ENCODE measurements around the gene EVI2B.
"Not testable (repeated sequence)": the region's sequence is repeated elsewhere in the genome, so short reads cannot be mapped to it uniquely, and the experiment has no call there.

EVI2B gene

GRCh38 chr17:31313982-31314781 is at the start of gene EVI2B:
TSS of gene EVI2B (minus strand) at chr17:31314054. CDS start at chr17:31305609, 8,445 bp downstream.
- no peak for DNase-seq (ENCODE audit: low spot score)

- peak; percentile 20 for DNase-seq (ENCODE audit: low spot score)
These were observed 44.1 kb upstream of the EVI2B start for GRCh38 chr17:31357839-31358394.

DNA sequence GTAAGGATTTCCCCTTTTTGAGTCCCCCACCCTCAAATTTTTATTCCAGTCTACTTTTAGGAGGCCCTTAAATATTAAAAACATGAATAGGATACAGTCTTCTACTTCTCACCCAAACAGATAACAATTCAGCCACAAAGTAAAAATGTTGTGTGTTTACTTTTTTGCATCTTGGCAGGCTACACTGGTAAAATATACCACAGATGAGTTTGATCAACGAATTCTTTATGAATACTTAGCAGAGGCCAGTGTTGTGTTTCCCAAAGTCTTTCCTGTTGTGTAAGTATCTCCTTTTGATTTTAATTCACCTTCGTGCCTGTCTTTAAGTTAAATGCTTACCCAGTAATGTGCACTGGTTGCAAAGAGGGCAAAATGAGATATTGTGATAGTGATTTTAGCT is 43.2 kb upstream of the EVI2B start:
- no peak for DNase-seq (ENCODE audit: low spot score)

DNA sequence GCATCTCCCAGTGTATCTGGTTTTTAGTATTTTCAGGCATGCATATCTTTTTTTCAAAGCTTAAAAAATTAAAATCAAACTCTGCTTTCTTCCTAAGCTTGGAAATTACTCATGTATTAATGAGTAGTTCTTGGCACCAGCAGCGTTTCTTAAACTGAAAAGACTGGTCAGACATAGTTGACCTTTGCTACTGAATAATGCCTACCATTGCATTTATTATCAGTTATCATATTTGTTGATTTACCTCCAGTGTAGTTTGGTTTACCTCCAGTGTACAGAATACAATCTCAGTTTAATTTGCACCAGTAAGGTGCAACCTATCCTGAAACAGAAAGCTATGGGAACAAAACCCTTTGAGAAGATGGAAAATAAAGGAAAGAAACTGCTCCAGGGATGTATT is 42.1 kb upstream of the EVI2B start:
- no peak for DNase-seq (ENCODE audit: low spot score)

GRCh38 chr17:31349454-31349853 is 35.6 kb upstream of the EVI2B start:
- no peak for DNase-seq (ENCODE audit: low spot score)

GRCh38 chr17:31345191-31345747 is 31.4 kb upstream of the EVI2B start:
- DNase-seq (ENCODE audit: low spot score) = not testable (repeated sequence)

GRCh38 chr17:31339906-31340661 is 26.2 kb upstream of the EVI2B start:
- DNase-seq (ENCODE audit: low spot score) = no peak

DNA sequence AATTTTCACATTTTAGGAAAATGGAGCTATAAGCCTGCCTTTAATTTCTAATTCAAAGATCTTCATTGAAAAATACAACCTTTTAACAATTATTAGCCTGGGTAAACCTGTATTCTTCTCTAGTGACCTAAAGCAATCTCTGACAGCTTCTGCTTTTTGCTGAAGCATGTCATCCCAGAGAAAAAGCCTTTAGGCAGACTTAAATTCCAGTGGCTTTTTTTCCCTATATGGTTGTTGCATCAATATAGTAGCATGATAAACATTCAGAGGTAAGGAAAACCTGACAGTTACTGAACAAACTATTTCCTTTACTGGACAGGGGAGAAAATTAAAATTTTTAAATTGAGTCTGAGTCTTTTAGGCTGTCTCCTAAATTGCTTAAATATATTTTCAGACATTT is 15.4 kb upstream of the EVI2B start:
- no peak for DNase-seq (ENCODE audit: low spot score)

DNA sequence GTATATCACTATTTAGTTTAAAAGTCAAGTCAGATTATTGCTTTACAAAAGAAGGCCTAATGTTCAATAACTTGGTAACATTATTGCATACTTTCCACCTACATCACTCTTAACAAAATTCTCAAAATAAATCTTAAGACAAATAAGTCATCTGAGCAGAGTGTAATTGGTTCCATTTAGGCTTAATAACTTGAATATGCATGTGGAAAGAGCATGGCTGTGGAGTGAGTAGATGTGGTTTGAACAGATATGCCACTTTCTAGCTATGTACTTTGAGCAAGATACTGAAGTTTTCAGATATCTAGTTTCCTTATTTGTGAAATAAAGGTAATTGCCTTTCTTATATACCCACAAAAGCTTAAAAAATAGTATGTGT is 14.3 kb upstream of the EVI2B start:
- DNase-seq (ENCODE audit: low spot score) = no peak

DNA sequence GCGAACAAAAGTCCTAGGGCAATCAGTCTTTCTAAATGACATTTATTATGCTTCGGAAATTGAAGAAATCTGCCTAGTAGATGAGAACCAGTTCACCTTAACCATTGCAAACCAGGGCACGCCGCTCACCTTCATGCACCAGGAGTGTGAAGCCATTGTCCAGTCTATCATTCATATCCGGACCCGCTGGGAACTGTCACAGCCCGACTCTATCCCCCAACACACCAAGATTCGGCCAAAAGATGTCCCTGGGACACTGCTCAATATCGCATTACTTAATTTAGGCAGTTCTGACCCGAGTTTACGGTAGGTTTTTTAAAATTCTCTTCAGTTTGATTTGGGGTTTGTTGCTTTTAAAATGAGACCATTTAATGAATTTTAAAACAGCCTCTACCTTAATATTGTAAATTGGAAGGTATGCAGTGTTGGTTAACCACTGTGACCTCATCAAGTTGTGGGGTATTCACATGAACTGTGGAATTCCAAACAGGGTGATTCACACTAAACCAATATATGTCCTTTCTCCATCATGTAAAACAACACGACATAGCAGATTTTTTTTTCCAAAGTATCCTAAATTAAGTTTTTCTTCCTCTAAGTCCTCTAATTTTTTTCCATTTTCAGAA is 13.8 kb upstream of the EVI2B start:
- no peak for DNase-seq (ENCODE audit: low spot score)

- no peak for DNase-seq (ENCODE audit: low spot score)
These were observed 9.7 kb upstream of the EVI2B start for GRCh38 chr17:31323551-31323950.

GRCh38 chr17:31321966-31322365 is 8.1 kb upstream of the EVI2B start:
- no peak for DNase-seq (ENCODE audit: low spot score)

DNA sequence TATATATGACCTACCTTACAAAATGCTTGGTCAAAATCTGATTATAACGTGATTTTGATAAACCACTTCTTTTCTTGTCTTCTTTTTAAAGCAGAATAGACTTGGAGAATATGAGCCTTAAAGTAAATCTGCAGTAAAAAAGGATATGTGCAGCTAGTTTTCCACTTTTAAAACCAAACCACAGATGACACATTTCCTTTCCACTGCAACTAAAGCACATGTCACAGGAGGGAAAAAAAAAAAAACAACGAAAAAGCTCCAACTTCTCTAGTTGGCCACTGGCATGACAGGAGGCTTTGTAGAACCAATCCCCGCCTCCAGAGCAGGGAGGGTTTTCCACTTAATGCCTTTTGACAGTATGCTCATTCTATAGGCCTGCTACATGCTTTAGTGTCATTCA is 7.6 kb upstream of the EVI2B start, which contains the start of gene EVI2A:
TSS of gene EVI2A (minus strand) at position 142 of the 400 bp plus-strand sequence. CDS start 2,609 bp downstream, outside the sequence.
- DNase-seq (ENCODE audit: low spot score) = no peak

DNA sequence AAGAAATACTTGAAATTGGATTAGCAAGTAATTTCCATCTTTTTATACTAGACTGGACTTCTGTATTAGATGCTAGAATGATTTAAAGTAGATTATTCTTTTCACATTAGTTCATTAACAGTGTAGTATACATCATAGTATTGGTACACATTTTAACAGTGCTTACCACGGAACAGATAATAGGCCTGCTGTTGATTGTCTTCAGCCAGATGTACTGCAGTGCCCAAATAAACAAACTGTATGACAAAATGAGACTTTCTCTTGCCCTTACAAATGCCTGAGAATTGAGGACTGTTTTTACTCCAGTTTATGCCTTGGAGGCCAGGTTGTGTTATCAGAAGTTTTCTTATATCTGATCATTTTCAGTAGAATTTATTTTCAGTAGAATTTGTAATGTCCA is 6.9 kb upstream of the EVI2B start:
- no peak for DNase-seq (ENCODE audit: low spot score)

- DNase-seq (ENCODE audit: low spot score) = no peak
These were observed 6.4 kb upstream of the EVI2B start for GRCh38 chr17:31320241-31320640.

DNA sequence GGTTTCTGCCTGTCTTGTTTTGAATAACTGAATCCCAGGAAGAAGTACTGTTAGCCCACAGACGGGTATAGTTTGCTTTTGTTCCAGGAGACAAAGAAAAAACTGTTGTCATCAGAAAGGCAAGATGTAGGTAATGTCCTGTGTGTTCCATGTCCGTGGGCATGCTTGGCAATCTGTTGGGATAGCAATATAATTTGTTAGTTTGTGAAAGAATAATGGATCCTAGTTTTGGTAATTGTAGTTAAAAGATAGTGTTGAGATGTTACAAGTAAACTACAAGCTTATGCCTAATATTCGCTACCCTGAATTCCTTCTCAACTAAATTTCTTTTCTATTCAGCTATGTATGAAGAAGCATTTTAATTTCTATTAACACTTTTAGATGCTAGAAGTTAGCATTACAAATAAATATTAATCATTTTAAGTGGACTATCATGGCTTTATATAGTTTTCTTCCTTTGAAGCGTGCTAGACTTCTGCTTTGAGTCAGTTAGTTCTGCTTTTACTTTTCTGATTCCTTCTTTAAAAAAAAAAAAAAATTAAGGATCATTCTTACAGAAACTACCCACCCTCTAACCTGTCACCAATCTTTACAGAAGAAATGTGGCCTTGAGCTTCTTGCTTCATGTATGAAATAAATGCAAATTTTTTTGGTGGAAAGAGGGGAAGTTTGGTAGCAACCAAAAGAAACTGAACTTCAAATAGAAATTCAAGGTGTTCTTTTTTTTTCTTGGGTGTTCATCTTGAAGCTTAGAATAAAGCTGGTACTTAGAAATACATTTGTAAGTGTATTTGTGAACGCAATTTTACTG is 5.2 kb upstream of the EVI2B start:
- DNase-seq (ENCODE audit: low spot score) = no peak

DNA sequence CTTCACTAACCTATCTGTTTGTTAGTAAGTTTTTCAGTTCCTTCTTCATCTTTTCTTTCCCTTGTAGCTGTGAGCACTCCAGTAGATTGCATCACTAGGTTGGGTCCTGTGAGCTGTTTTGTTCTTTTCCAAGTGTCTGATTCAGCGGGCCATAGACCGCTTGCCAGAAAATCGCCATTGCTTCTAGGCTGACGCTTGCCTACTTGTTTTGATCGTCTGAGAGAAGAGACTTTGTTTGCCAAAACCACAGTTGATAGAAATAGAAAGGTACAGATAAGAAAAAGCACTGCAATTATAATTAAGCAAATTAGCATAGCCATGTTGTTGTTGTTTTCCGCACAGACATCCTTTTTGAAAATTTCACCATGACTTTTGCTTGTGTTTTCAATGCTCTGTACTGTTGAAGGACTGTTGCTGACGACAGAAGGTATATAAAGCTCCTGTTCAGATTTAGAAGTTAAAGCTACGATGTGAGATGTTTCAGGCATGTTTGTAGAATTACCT is 4.5 kb upstream of the EVI2B start:
- DNase-seq (ENCODE audit: low spot score) = no peak

- no peak for DNase-seq (ENCODE audit: low spot score)
These were observed 887 bp upstream of the EVI2B start for GRCh38 chr17:31314782-31315100.

- DNase-seq (ENCODE audit: low spot score) = not testable (repeated sequence)
These were observed 1.6 kb downstream of the EVI2B start for GRCh38 chr17:31312223-31312622.

GRCh38 chr17:31311526-31311925 is 2.3 kb downstream of the EVI2B start:
- no peak for DNase-seq (ENCODE audit: low spot score)

DNA sequence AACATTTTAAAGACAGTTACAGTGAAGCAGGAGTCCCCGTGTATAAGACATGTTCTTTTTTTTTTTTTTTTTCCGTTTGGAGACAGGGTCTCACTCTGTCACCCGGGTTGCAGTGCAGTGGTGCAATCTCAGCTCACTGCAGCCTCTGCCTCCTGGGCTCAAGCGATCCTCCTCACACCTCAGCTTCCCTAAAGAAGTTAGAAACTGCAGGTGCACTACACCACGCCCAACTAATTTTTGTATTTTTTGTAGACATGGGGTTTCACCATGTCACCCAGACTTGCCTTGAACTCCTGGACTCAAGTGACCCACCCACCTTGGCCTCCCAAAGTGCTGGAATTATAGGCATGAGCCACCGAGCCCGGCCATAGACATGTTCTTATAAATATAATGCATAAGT is 3.0 kb downstream of the EVI2B start:
- DNase-seq (ENCODE audit: low spot score) = no peak

Measured in HuH-7 (cell line).